ENCODE measurements around the gene MEGF6.

GRCh38 chr1:3620708-3621107 is 9.4 kb upstream of the MEGF6 start:
- no peak for TF ChIP-seq CTCF (optimal IDR thresholded peaks at IDR 0.05 in 1 of 3, IDR thresholded peaks at IDR 0.05 in 1 of 3, conservative IDR thresholded peaks at IDR 0.05 in 1 of 3; ENCODE audit: extremely low read depth in 1 of 3, insufficient read depth in 2 of 3, low read length in 3 of 3)
- TF ChIP-seq EZH2 (IDR thresholded peaks at IDR 0.05; ENCODE audit: low read length): no peak
